GM19455 (cell line): ENCODE measurements around the gene MYLK4.

Source experiments
- ATAC-seq: cut with Tn5 transposase; IDR thresholded peaks from one replicate; pipeline ENCODE4 v1.9.1; 2021; ENCODE audit not compliant: unreplicated experiment

The MYLK4 gene

GRCh38 chr6:2708456-2708855 is 42.3 kb downstream of the MYLK4 start:
- no peak for ATAC-seq

GRCh38 chr6:2706558-2706957 is 44.2 kb downstream of the MYLK4 start:
- ATAC-seq = no peak

- no peak for ATAC-seq
Measured at GRCh38 chr6:2705256-2705655, 45.5 kb downstream of the MYLK4 start.

- ATAC-seq = no peak
Measured at GRCh38 chr6:2697291-2697690, 53.4 kb downstream of the MYLK4 start.

- ATAC-seq = no peak
Measured at GRCh38 chr6:2695454-2696095, 55.1 kb downstream of the MYLK4 start.

- no peak for ATAC-seq
Measured at GRCh38 chr6:2693231-2693630, 57.5 kb downstream of the MYLK4 start.

GRCh38 chr6:2688401-2689064 is 62.2 kb downstream of the MYLK4 start:
- no peak for ATAC-seq

- no peak for ATAC-seq
Measured at GRCh38 chr6:2687456-2687855, 63.3 kb downstream of the MYLK4 start.

GRCh38 chr6:2686515-2686914 is 64.2 kb downstream of the MYLK4 start:
- no peak for ATAC-seq

- ATAC-seq = no peak
Measured at GRCh38 chr6:2684766-2685754, 65.7 kb downstream of the MYLK4 start.

GRCh38 chr6:2684103-2684749 is 66.5 kb downstream of the MYLK4 start:
- no peak for ATAC-seq

GRCh38 chr6:2680264-2680922 is 70.3 kb downstream of the MYLK4 start:
- ATAC-seq = no peak

- no peak for ATAC-seq
Measured at GRCh38 chr6:2677080-2677593, 73.6 kb downstream of the MYLK4 start.

GRCh38 chr6:2676048-2676447 is 74.7 kb downstream of the MYLK4 start:
- no peak for ATAC-seq

GRCh38 chr6:2674857-2675256 is 75.9 kb downstream of the MYLK4 start:
- ATAC-seq = no peak

- ATAC-seq = no peak
Measured at GRCh38 chr6:2669067-2669700, 81.5 kb downstream of the MYLK4 start.

- no peak for ATAC-seq
Measured at GRCh38 chr6:2667617-2668016, 83.1 kb downstream of the MYLK4 start.

GRCh38 chr6:2666906-2667575 is 83.7 kb downstream of the MYLK4 start:
- no peak for ATAC-seq
